Vagina (tissue), 2 donors: ENCODE results near the gene DIAPH2. TPM values are rescaled to one million over a fixed set of nuclear protein-coding genes. Genes with fewer than 3 reads are reported as not detected.

Experiments used
- DNase-seq, 2 donors: peaks; one replicate each; pipeline ENCODE4 v3.0.0-alpha.2; 2017; ENCODE audit errors: extremely low spot score in 2 of 2
- H3K27ac ChIP-seq: fragments of 200-600 bp; sonication (generic); one replicate; pipeline ENCODE4 v1.5.1; 2019
- H3K27me3 ChIP-seq: fragments of 200-600 bp; sonication (generic); one replicate; pipeline ENCODE4 v1.5.1; 2019
- H3K36me3 ChIP-seq, 2 donors: fragments of 200-600 bp; sonication (generic); one replicate each; pipeline ENCODE4 v1.5.1; 2017 to 2019
- H3K4me1 ChIP-seq: fragments of 200-600 bp; sonication (generic); one replicate; pipeline ENCODE4 v1.5.1; 2019
- H3K4me3 ChIP-seq, 2 donors: fragments of 200-600 bp; sonication (generic); 1 replicate in 1 of 2; 2 replicates in 1 of 2; pipeline ENCODE4 v1.5.1; 2016 to 2019
- H3K9me3 ChIP-seq: fragments of 200-600 bp; sonication (generic); one replicate; pipeline ENCODE4 v1.5.1; 2019
- POLR2A ChIP-seq, 2 donors: fragments of 450-650 bp; IDR thresholded peaks; one replicate each; pipeline ENCODE4 v1.6.1; 2017; ENCODE audit warnings: antibody characterized with exemption in 2 of 2, mild to moderate bottlenecking in 2 of 2, moderate library complexity in 2 of 2
- POLR2AphosphoS5 ChIP-seq, 2 donors: sonication (generic); formaldehyde crosslinking; IDR thresholded peaks; one replicate each; pipeline ENCODE4 v1.9.0; 2017; ENCODE audit warnings: antibody characterized with exemption in 2 of 2, mild to moderate bottlenecking in 2 of 2, low read depth in 1 of 2; ENCODE audit not compliant: insufficient read depth in 1 of 2
- intact Hi-C: fragments of 100-400 bp; cut with DNase I; formaldehyde crosslinking; loops from one replicate; pipeline ENCODE4 v1.15.1; 2023
- total RNA-seq: library from RNA; depleted of rRNA; stranded (reverse); fragments of >200 nt; gene quantifications from one replicate; pipeline ENCODE4 v1.2.3, GENCODE V29; 2016
- TF ChIP-seq, protein P1 (sequence below), 3 experiments: fragments of 450-650 bp in 2 of 3; fragments of 200-600 bp in 1 of 3; sonication (generic) in 1 of 3; IDR thresholded peaks; one replicate each; pipeline ENCODE4 v1.5.1; 2017 to 2019; ENCODE audit warnings: antibody characterized with exemption in 3 of 3, mild to moderate bottlenecking in 2 of 3, moderate library complexity in 2 of 3

The DIAPH2 gene
- total RNA-seq, 1 donor from 2014 or later = 38.8 TPM

DNA sequence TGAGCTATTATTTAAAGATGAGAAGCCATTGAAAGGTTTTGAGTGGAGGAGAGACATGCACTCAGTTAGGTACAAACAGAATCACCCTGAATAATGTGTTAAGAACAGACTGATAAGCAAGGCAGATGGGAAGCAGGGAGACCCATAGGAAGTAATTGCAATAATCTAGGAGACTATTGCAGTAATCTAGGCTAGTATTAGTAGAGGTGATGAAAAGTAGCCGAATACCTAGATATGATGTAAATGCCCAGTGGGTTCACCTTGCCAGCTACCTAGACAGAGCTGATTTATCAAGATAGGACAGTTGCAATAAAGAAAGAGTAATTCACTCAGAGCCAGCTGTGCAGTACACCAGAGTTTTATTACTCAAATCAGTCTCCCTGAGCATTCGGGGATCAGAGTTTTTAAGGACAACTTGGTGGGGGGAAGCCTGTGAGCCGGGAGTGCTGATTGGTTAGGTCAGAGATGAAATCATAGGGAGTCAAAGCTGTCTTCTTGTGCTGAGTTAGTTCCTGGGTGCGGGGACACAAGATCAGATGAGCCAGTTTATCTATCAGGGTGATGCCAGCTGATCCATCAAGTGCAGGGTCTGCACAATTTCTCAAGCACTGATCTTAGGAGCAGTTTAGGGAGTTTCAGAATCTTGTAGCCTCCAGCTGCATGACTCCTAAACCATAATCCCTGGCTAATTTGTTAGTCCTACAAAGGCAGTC is 626.6 kb downstream of the DIAPH2 start:
- Histone ChIP-seq H3K27me3 (no peaks in the 10 kb centered on the region), H3K36me3 (no peaks in the 10 kb centered on the region), H3K9me3 (no peaks in the 10 kb centered on the region), H3K27ac (no peak overlapping the region), H3K4me1 (no peaks in the 10 kb centered on the region), H3K4me3 (no peak overlapping the region)
- no peak for DNase-seq
- intact Hi-C loops = no loop called here
- TF ChIP-seq, protein P1, sequence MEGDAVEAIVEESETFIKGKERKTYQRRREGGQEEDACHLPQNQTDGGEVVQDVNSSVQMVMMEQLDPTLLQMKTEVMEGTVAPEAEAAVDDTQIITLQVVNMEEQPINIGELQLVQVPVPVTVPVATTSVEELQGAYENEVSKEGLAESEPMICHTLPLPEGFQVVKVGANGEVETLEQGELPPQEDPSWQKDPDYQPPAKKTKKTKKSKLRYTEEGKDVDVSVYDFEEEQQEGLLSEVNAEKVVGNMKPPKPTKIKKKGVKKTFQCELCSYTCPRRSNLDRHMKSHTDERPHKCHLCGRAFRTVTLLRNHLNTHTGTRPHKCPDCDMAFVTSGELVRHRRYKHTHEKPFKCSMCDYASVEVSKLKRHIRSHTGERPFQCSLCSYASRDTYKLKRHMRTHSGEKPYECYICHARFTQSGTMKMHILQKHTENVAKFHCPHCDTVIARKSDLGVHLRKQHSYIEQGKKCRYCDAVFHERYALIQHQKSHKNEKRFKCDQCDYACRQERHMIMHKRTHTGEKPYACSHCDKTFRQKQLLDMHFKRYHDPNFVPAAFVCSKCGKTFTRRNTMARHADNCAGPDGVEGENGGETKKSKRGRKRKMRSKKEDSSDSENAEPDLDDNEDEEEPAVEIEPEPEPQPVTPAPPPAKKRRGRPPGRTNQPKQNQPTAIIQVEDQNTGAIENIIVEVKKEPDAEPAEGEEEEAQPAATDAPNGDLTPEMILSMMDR (IDR thresholded peaks at IDR 0.05) = no peak
- TF ChIP-seq POLR2A (IDR thresholded peaks at IDR 0.05) (no peak), POLR2AphosphoS5 (IDR thresholded peaks at IDR 0.05; ENCODE audit: insufficient read depth in 1 of 2, low read depth in 1 of 2) (no peak)

DNA sequence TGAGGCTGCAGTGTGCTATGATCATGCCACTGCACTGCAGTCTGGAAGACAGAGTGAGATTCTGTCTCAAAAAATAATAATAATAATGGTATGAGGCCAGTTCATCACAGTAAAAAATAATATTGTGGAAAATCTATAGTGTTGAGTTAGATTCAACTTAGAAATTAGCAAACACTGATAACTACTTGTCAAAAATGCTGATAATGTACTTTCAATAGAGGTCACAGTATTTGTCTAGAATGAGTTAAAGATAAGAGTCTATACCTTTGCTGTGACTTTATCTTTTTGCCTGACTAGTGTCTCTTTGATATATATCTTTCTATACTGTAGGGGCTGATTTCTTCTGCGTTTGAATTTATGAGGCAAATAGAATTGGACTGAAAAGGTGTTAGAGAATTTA is 629.7 kb downstream of the DIAPH2 start:
- DNase-seq = no peak
- H3K4me3 ChIP-seq = no peak overlapping the region
- intact Hi-C loops = no loop called here
- TF ChIP-seq POLR2AphosphoS5 (IDR thresholded peaks at IDR 0.05; ENCODE audit: insufficient read depth in 1 of 2, low read depth in 1 of 2) = no peak
- TF ChIP-seq, protein P1 (IDR thresholded peaks at IDR 0.05) = no peak
- TF ChIP-seq POLR2A (IDR thresholded peaks at IDR 0.05) = no peak
- H3K27me3 ChIP-seq = no peaks in the 10 kb centered on the region
- no peaks in the 10 kb centered on the region for H3K9me3 ChIP-seq
- H3K36me3 ChIP-seq = no peaks in the 10 kb centered on the region
- H3K4me1 ChIP-seq = no peaks in the 10 kb centered on the region
- no peak overlapping the region for H3K27ac ChIP-seq

DNA sequence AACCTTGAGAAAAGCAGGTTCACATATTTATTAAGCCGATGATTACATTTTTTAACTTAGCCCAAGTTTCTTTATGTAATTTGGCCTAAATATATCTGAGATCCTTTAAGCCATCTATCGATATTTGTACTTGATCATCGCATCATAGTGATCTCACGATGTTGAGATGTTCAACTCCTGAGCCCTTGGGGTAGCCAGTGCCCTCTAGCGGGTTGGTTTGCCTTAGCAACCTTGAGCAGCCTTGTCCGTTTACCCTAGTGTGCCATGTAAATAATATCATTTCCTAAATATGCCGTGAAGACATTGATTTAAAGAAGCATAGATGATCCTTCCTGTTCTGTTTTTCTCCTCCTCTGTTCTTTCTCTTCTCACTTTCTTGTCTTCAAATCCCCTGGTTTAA is 631.3 kb downstream of the DIAPH2 start:
- no peak overlapping the region for H3K27ac ChIP-seq
- no peaks in the 10 kb centered on the region for H3K36me3 ChIP-seq
- intact Hi-C loops = no loop called here
- H3K9me3 ChIP-seq = no peaks in the 10 kb centered on the region
- H3K27me3 ChIP-seq = no peaks in the 10 kb centered on the region
- no peak for DNase-seq
- no peak for TF ChIP-seq POLR2AphosphoS5 (IDR thresholded peaks at IDR 0.05; ENCODE audit: insufficient read depth in 1 of 2, low read depth in 1 of 2)
- no peak for TF ChIP-seq POLR2A (IDR thresholded peaks at IDR 0.05)
- TF ChIP-seq, protein P1 (IDR thresholded peaks at IDR 0.05) = no peak
- H3K4me3 ChIP-seq = no peak overlapping the region
- no peaks in the 10 kb centered on the region for H3K4me1 ChIP-seq

DNA sequence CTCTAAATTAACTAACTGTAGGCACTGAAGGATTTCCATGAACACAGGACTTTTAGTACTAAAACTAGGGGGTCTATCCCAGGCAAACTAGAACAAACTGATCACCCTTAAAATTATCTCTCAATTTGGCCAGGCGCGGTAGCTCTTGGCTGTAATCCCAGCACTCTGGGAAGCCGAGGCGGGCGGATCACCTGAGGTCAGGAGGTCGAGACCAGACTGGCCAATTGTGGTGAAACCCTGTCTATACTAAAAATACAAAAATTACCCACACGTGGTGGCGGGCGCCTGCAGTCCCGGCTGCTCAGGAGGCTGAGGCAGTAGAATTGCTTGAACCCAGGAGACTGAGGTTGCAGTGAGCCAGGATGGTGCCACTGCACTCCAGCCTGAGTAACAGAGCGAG is 635.7 kb downstream of the DIAPH2 start:
- intact Hi-C loops = no loop called here
- Histone ChIP-seq H3K9me3 (no peaks in the 10 kb centered on the region), H3K27ac (no peak overlapping the region)

DNA sequence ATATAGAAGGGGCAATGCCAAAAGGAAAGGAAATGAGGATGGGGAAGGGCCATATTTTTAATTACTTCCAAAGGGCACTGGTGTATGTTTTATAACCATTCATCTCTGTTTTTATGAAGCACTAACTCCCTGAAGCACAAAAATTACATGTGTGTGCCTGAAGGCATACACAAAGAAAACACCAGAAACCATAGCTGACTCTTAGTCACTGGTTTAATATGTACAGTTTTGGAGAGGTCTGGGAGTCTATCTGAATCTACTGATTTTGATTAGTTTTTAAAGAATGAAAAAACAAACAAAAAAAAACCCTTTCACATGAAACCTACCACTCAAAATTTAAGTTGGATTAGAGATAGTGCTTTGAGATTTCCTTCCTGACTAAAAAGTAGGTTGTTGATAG is 637.8 kb downstream of the DIAPH2 start:
- Histone ChIP-seq H3K36me3 (no peaks in the 10 kb centered on the region), H3K9me3 (no peaks in the 10 kb centered on the region), H3K4me3 (no peak overlapping the region), H3K4me1 (no peaks in the 10 kb centered on the region), H3K27ac (no peak overlapping the region), H3K27me3 (no peaks in the 10 kb centered on the region)
- no peak for DNase-seq
- no peak for TF ChIP-seq POLR2A (IDR thresholded peaks at IDR 0.05)
- TF ChIP-seq, protein P1 (IDR thresholded peaks at IDR 0.05) = no peak
- TF ChIP-seq POLR2AphosphoS5 (IDR thresholded peaks at IDR 0.05; ENCODE audit: insufficient read depth in 1 of 2, low read depth in 1 of 2) = no peak
- intact Hi-C loops = no loop called here

More for the DNA sequence above, 635.7 kb downstream of the DIAPH2 start:
- Histone ChIP-seq H3K4me3 (no peak overlapping the region), H3K27me3 (no peaks in the 10 kb centered on the region), H3K36me3 (no peaks in the 10 kb centered on the region), H3K4me1 (no peaks in the 10 kb centered on the region)
- TF ChIP-seq, protein P1 (IDR thresholded peaks at IDR 0.05) = no peak
- TF ChIP-seq POLR2A (IDR thresholded peaks at IDR 0.05) (no peak), POLR2AphosphoS5 (IDR thresholded peaks at IDR 0.05; ENCODE audit: insufficient read depth in 1 of 2, low read depth in 1 of 2) (no peak)
- DNase-seq = no peak
